HG03521 (cell line): ENCODE measurements around the gene ZNF669.

ENCODE experiments used
- ATAC-seq: cut with Tn5 transposase; IDR thresholded peaks from one replicate; pipeline ENCODE4 v1.9.1; 2021; ENCODE audit warnings: mild to moderate bottlenecking, moderate library complexity; ENCODE audit not compliant: unreplicated experiment

ZNF669 gene

DNA sequence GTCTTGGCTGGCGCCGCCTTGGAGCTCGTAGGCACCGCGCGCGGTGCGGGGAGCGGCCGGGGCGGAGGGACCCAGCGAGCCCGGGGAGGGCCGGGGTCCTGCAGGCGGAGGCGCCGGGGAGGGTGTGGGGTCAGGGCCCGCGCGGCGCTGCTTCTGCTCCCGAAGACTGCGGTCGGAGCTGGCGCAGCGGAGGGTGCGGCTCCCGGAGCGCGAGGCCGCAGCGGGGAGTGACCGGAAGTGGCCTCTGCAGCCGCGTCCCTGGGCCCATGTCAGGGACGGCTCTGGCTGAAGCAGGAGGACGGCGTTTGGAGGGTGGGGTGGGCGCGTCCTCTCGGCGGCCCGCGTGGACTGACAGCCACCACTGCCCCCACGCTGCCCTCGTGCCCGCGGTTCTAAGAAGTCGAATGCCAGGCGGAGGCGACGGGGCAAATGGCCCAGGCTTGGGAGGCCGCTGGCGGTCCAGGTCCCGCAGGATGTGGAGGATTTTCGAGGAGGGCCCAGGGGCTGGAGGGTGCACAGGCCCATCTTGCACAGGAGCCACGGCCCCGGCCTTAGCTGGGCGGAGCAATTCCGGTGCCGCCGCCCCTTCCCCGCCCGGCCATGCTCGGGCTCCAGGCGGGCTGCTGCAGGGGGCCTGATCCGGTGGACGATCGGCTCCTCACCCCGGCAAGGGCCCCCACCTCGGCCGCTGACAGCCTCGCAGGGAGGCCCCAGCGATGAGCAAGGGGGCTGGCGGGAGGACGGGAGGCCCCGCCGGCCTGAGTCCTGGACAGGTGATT lies 7.7 kb upstream of the ZNF669 start:
- ATAC-seq, result no peak

DNA sequence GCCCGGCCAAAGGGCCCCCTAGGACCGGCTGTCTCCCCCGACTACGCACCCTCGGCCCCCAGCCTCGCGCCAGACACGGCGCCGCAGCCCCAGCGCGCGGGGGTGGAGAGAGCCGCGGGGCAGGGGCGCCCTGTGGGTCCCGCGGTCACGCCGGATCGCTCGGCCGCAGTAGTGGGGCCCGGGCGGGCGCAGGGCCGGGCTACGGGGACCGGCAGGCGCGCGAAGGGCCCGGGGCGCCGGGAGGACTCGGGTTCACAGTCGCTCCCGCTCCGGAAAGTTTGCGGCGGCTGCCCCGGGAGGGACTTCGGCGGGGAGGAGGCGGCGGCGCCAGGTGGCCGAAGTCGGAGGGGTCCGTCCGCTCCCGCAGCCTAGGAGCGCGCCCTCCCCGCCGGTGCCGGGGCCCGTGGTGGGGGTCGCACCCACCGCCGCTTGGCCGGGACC lies 7.1 kb upstream of the ZNF669 start:
- no peak for ATAC-seq

DNA sequence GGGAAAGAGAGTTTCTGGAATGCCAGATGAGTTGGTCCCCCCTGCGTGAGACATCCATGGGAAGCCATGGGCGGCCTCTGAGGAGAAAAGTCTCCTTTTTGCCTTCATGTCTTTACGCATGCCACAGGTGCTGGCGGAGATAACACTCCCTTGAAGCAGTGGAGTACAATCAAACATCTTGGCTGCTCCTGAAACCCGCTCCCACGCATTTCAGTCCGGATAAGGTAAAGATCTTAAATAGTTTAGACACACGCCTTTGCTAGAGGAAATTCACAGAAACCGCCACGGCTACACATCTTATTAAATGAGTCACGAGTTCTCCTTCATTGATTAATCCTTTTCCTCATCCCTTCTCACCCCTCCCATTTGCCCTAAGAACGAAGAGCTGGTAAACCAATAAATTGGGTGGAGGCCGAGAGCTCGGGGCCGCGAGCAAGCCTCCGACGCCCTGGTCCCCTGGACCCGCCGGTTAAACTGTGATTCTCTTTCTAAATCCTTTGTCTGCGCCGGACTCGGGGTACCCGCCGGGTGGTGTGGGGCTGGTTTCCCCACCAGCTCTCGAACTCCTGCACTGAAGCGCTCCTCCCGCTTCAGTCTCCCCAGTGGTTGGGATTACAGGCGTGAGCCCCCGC lies 6.6 kb upstream of the ZNF669 start:
- ATAC-seq, result no peak

DNA sequence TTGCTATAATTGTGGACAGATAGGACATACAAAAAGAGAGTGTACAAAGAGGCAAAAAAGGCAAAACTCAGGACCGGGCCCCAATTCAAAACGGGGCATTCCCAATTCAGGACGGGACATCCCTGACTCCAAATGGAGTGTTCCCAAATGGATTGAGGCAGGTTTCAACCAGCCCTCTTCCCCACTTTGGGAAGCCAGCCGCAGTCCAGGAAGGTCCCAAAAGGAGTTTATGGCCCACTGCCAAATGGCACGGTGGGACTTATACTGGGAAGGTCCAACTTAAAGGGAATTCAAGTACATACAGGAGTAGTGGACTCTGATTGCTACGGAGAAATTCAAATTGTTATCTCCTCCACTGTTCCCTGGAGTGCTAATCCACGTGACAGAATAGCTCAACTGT lies 3.5 kb upstream of the ZNF669 start:
- ATAC-seq, result no peak

DNA sequence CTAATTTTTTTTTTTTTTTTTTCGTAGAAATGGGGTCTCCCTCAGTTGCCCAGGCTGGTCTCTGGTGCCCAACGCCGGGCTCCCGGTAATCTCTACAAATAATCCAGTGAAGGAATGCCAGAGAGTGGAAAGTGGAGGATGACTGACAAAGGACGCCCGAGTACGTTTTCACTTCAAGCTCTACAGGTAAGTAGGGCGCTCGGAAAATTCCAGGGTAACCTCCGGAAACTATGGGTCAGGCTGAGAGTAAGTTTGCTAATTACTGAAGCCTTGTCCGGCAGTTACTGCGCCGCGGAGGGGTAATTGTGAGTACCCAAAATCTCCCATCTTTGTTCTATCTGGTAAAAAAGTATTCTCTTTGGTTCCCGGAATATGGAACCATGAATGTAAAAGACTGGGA lies 1.8 kb upstream of the ZNF669 start:
- ATAC-seq, result no peak

DNA sequence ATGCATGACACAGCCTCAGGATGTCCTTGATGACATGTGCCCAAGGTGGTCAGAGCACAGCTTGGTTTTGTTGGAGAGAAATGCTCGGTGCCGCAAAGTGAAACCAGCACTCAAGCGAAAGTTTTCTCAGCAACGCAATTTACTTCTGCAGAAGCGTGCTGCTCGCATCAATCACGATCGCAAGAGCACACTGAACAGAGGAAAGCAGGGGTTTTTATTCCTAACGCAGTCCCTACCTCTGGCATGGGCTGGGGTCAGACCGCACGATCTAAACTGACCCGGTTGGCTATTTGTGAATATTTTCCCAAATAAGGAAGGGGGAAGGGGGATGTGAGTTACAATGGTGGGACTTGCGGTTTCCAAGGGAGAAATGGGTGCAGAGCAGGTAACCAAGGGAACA lies 809 bp upstream of the ZNF669 start:
- ATAC-seq, result no peak

DNA sequence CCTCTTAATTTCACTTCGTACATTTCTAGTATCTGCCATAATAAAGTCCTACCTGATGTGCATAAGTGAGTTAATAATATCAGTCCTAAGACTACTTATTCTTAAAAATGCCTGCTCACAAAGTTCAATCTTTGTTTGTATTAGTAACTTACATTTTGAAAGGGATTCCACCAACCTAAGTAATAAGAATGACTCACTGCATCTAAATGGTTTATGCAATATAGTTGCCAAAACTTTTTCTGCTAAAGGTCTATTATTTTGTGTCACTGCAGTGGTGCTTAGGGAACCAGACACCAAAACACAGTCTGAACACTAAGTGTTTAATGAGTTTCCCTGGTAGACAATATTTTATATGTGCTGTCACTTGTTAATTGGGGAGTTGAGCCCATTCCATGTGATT lies 1.8 kb downstream of the ZNF669 start:
- ATAC-seq, result no peak

DNA sequence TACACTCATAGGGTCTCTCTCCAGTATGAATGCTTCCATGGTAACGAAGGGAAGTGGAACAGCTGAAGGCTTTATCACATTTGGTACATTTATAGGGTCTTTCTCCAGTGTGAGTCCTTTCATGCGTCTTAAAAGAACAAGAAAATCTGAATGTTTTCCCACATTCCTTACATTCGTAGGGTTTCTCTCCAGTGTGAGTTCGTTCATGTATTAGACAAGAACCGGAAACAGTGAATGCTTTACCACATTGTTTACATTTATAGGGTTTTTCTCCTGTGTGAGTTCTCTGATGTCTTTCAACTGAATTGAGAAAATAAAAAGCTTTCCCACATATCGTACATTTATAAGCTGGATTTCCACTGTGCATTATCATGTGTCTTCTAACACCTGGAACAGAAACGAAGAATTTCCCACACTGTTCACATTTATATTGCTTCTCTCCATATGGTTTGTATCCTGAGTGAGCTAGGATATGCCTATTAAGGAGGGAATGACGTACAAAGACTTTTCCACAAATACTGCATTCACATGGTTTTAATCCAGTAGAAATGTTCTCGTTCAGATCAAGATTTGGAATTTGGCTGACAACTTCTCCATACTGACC lies 3.4 kb downstream of the ZNF669 start:
- ATAC-seq, result no peak

DNA sequence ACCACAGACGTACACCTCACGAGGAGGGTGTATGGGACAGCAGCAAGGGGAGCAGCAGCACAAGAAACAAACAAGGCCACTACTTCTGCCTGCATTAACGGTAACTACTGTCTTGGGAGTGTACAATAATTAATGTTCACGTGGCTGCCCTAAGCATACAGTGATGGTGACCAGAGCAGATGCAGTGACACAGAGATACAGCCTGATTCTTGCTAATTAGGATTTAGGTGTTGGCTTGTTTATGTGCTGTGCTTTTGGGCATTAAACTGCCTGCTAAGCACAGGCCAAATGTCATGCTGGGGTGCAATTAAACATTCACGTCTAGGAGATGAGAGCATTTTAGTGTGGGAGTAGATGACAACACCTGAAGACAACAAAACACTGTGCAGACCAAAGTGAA lies 7.2 kb downstream of the ZNF669 start:
- no peak for ATAC-seq

DNA sequence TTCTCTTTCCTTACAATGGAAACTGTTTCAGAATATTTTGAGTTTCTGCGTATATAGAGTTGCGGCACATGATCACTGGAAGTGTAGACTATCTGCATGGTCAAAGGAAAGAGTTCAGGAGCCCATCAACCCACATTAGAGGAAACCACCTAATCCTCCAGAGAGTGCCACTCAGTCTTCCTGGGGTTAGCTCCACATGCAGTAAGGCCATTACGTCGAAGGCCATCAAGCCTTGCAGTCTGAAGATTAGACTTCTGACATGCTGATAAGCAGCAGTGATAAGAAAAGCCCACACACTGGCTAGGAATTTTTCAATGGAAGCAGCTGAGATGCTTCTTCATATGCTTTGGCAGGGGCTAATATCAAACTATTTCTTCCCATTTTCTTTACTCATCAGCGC lies 7.6 kb downstream of the ZNF669 start:
- ATAC-seq, result no peak

DNA sequence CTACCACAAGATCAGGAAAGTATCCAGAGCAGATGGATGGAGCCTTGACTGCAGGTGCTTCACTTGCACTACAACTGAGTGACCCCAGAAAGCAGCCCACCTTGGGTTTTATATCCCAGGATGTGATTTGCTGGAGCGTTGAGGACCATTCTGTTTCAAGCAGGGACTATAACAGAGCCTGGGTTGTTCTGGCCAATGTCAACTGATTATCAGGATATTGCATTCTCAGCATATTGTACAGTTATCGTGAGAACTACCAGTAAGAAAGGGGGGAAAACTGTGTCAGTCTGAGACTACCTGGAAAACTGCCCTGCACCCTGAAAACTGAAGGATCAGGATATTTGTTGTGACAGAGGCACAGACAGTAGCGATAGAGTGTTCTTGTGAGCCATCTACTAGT lies 8.0 kb downstream of the ZNF669 start:
- no peak for ATAC-seq

DNA sequence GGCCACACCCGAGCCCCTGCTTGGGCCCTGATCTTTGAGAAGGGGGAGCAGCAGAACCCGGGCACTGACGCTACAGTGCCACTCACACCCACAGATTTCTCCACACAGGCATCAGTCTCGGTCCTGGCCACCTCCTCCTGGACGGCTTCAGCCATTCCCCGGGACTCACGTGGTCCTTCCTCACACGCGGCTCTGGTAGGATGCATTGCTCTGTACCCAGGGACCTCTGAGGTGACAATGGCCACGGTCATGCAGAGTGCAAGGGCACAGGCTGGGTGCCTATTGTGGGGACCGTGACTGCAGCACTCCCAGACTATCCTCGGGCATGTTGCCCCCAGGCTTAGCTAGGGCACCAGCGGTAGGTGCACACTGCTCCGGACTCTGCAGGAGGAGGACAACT lies 13.7 kb downstream of the ZNF669 start:
- no peak for ATAC-seq

DNA sequence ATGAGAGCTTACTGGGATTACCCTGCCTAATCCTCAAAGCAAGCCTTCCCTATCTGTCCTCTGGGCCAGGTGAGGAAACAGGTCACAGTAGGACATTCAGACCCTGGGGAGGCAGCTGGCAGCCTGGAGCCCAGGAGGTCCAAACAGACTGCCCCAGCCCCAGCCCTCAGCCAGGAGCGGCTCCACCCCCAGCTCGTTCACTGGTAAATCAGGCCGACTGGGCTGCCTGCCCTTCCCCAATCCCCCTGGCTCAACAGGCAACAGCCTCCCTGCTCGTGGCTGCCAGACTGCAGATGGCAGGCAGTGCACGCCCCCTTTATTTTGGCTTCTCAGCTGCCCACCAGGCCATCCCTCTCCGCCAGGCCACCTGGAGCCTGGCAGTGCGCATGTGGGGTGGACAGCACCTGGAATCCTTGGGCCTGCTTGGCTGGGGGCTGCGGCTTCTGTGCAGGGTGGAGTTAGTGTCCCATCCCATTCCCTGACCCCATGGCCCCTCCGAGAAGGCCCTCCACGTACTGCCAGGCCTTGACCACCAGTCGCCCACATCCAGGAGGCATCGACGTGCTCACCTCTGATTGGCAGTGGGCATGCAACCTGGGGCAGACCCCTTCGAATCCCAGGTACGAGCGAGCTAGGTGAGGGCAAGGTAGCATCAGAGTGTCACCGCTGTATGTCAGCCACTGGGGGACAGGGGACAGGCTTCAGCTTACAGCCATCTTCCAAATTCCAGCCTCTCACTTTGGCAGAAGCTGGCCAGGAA lies 14.4 kb downstream of the ZNF669 start:
- ATAC-seq, result no peak

DNA sequence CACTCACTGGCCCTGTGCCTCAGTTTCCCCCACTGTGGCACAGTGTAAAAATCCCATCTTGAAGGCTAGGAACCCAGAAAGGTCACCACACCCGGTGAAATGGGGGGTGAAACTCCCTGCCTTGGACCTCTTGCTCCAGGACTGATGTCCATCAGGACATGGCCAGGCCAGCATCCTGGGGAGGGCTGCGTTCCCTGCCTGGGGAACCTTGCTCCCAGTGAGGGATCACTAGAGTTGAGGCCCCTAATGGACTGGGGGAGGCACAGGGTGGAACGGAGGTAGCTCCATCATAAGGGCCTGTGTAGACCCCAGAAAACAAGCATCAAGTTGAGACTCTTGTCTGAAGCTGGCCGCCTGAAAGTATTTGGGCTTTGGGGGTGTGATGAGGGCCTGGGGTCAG lies 15.2 kb downstream of the ZNF669 start:
- ATAC-seq, result no peak

DNA sequence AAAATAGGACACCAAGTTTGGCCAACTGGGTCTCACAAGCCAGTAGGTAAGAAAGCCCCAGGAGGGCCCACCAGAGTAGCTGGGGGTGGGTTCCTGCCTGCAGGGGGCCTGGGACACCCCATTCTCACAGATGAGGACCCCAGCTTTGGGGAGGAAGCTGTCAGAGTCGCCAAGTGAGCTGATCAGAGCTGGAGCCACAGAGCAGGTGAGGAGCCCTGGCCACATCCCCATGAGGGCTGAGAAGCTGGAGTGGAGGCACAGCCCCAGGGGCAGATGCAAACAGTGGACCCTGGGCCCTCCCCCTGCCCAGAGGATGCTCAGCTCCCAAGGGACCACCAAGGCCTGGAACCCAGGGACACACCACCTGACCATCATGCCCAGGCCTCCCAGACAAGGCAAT lies 16.9 kb downstream of the ZNF669 start:
- no peak for ATAC-seq

DNA sequence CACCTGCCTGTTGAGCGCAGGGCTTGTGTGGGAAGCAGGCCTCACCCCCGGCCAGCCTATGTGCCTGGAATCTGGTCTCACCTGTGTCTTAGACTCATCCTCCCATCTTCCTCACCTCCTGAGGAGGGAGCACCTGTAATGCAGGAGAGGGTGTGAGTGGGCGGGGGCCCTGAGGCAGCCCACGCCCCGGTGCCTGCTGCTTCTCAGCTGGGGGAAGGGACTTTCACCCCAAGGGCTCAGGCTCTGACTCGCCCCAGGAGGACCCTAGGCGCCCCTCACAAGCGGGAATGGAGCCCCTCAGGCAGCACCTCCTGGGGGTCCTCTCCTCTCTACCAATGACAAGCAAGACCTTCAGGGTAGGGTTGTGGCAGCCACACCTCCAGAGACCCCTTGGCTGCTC lies 18.8 kb downstream of the ZNF669 start:
- no peak for ATAC-seq

DNA sequence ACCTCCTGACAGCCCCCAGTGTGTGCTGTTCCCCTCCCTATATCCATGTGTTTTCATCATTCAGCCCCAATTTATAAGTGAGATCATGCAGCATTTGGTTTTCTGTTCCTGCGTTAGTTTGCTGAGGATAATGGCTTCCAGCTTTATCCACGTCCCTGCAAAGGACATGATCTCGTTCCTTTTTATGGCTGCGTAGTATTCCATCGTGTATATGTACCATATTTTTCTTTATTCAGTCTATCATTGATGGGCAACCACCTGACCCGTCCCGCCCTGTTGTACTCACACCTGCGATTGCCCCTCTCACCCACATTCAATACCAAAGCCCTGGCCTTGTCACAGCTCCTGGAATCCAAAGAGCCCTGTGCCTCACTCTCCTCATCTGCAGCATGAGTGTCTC lies 19.4 kb downstream of the ZNF669 start:
- no peak for ATAC-seq

DNA sequence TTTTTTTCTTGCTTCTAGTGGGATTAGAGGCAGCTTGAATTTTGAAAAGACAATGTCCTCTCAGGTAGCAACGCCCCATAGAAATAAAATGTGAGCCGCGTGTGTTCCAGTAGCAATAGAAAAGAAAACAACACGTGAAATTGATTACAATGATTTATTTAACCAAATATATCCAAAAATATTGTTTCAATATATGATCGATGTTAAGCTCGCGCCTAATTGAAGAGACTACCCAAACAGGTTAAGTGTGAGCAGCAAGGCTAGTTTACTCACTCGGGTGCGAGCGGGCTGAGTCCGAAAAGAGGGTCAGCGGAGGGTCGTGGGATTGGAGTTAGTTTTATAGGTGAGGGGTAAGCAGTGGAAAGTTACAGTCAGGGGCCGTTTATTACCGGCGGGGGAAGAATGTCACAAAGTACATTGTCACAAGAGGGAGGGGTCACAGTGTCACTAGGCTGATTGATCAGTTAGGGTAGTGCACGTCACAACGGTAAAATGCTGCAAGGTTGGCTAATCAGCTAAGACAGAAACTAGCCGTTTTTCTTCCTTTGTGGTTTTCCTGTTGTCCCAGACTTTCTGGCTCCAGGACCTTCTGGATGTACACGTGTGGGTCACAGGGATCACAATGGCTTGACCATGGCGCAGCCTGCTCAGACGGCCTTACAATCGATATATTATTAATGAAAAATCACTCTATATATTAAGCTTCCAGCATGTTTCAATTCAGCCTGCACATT lies 24.8 kb downstream of the ZNF669 start:
- ATAC-seq, result no peak

DNA sequence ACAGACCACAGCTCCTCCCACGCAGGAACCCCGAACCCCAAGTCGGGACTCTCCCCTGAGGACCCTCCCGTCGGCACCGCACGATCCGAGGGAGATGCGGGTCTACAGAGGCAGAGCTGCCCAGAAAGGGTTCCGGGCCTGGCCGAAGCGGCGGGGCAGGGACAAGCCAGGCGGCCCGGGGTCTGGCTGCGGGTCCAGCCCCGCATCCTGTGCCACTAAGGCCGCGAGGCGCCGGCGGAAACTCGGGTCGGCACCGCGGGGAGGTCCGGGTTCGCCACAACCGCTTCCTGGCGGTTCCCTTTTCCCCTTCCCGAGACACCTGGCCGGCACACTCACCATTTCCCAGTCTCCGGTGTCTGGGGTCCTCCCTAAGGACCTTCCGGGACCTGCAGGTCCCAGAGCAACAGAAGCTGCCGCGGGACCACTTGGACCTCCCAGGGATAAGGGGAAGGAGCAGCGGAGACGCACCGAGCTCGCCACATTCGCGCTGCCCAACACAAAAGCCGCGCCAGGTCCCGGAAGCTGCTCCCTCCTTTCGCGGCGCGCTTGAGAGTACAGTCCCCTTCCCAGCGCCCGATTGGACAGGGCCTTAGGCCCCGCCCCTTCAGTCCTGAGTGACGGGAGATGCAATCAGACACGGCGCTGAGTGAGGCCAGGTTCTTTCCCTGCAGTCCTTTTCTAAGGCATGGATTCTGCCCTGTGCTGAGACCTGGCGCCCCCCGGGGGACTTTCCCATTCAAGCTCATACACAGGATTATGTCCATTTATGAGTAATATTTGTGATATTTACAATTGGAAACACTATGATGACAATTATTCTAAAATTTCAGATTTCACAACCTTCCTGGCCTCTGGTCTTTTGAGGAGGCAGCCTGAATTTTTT lies 25.7 kb downstream of the ZNF669 start, which contains the start of gene ZNF670:
Gene ZNF670 (minus strand): TSS at position 554 of the 883 bp plus-strand sequence. CDS start 215 bp downstream, at position 339.
- ATAC-seq, result peak; percentile 100

DNA sequence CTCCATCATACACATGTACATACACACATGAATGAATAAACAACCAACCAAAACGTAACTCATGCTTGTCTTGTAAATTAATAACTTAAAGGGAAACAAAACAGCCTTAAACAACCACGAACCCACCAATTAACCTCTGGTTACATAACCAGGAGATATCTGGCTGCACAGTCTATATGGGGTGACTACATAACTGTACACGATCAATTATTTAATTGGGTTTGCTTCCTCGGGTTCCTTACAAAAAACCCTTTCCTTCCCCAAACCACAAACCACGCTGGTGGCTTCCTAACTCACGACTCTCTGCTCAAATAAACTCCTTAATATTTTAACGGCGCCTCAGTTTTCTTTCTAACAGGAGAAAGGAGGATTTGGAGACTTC lies 26.3 kb downstream of the ZNF669 start:
- no peak for ATAC-seq
